Left ventricle myocardium inferior (tissue), 1 donor: ENCODE measurements around the gene SLC35D2. TPM values are rescaled to one million over a fixed set of nuclear protein-coding genes. Genes with fewer than 3 reads are reported as not detected.

Experiments used
- DNase-seq: peaks from one replicate; pipeline ENCODE4 v3.0.0-alpha.2; 2020
- H3K27ac ChIP-seq: fragments of 200-600 bp; replicated peaks from 2 replicates; pipeline ENCODE4 v1.8.0; 2021
- H3K27me3 ChIP-seq: fragments of 200-600 bp; 2 replicates; pipeline ENCODE4 v1.8.0; 2021; ENCODE audit warnings: low read depth
- H3K36me3 ChIP-seq: fragments of 200-600 bp; 2 replicates; pipeline ENCODE4 v1.8.0; 2021
- H3K4me1 ChIP-seq: fragments of 200-600 bp; 2 replicates; pipeline ENCODE4 v1.8.0; 2021
- H3K4me3 ChIP-seq: fragments of 200-600 bp; 2 replicates; pipeline ENCODE4 v1.8.0; 2021; ENCODE audit warnings: mild to moderate bottlenecking, moderate library complexity
- H3K9me3 ChIP-seq: fragments of 200-600 bp; replicated peaks from 2 replicates; pipeline ENCODE4 v1.8.0; 2021
- intact Hi-C: fragments of 100-400 bp; cut with micrococcal nuclease; formaldehyde crosslinking; loops from one replicate; pipeline ENCODE4 v1.11.0; 2022
- total RNA-seq: library from RNA; stranded (reverse); fragmentation: NEBNext Ultra II Directional; extraction: Animal tissue kit (Norgen Biotek cat#: 25700); gene quantifications from one replicate; pipeline ENCODE4 v1.2.1, GENCODE V29; 2021
- TF ChIP-seq, protein P1 (sequence below): fragments of 200-600 bp; IDR thresholded peaks from 2 replicates; pipeline ENCODE4 v1.8.0; 2021; ENCODE audit warnings: antibody characterized with exemption, mild to moderate bottlenecking, borderline replicate concordance
- donor health status: DM: no; HTN: yes; CAD: no; lungs with severe emphysema.

SLC35D2 gene
- total RNA-seq, 1 donor from 2014 or later, result 13.9 TPM

DNA sequence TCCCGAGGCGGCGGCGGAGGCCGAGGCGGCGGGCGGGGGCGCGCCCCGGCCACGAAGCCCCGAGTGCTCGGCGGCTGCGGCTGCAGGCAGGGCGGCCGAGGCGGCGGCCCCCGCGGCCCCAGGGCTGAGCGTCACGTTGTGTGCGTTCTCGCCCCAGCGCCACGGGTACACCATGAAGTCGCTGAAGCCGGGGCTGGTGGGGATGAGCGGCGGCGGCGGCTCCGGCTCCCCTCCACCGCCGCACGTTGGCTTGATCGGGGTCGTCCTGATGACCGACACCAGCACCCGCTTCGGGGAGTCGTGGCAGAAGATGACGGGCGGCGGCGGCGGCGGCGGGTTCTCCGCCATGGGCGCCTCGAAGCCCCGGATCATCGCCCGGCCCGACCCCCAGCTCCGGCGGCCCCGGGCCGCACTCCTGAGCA is 34.2 kb upstream of the SLC35D2 start:
- Histone ChIP-seq H3K27ac (peak overlapping the region; percentile 100), H3K9me3 (no peaks in the 10 kb centered on the region), H3K4me3 (peak overlapping the region; percentile 91), H3K36me3 (no peaks in the 10 kb centered on the region), H3K4me1 (peaks cover 54% of the 10 kb centered on the region), H3K27me3 (no peaks in the 10 kb centered on the region)
- peak; percentile 43 for DNase-seq
- intact Hi-C loops, result no loop called here
- TF ChIP-seq, protein P1, sequence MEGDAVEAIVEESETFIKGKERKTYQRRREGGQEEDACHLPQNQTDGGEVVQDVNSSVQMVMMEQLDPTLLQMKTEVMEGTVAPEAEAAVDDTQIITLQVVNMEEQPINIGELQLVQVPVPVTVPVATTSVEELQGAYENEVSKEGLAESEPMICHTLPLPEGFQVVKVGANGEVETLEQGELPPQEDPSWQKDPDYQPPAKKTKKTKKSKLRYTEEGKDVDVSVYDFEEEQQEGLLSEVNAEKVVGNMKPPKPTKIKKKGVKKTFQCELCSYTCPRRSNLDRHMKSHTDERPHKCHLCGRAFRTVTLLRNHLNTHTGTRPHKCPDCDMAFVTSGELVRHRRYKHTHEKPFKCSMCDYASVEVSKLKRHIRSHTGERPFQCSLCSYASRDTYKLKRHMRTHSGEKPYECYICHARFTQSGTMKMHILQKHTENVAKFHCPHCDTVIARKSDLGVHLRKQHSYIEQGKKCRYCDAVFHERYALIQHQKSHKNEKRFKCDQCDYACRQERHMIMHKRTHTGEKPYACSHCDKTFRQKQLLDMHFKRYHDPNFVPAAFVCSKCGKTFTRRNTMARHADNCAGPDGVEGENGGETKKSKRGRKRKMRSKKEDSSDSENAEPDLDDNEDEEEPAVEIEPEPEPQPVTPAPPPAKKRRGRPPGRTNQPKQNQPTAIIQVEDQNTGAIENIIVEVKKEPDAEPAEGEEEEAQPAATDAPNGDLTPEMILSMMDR, result no peak

DNA sequence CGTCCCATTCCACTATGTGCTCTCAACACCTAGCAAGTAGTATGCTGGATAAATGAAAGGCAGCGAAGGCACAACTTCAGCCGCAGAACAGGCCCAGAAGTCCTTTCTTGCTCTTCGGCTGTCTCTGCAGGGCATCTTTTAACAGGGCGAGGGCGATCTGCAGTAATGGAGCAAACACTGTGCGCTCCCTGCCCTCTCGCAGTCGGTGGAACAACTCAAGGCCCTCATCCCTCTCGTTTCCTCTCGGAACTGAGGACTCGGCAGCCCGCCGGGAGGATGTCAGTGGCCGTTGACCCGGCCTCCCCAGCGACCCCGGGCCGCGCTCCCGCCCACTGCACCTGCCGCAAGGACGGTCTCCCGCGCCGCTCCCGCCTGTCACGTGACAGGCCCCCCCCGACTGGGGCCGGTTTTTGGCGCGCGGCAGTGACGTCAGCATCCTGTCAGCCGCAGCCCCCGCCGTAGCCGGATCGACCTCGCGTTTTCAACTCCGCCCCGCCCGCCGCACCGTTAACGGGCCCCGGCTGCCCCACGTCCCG is 33.6 kb upstream of the SLC35D2 start:
- TF ChIP-seq, protein P1, result peak; percentile 35
- Histone ChIP-seq H3K36me3 (no peaks in the 10 kb centered on the region), H3K27ac (peak overlapping the region; percentile 100), H3K9me3 (no peaks in the 10 kb centered on the region), H3K27me3 (no peaks in the 10 kb centered on the region), H3K4me3 (peak overlapping the region; percentile 91), H3K4me1 (peaks cover 54% of the 10 kb centered on the region)
- DNase-seq, result peak; percentile 90
- intact Hi-C loops, result no loop called here

DNA sequence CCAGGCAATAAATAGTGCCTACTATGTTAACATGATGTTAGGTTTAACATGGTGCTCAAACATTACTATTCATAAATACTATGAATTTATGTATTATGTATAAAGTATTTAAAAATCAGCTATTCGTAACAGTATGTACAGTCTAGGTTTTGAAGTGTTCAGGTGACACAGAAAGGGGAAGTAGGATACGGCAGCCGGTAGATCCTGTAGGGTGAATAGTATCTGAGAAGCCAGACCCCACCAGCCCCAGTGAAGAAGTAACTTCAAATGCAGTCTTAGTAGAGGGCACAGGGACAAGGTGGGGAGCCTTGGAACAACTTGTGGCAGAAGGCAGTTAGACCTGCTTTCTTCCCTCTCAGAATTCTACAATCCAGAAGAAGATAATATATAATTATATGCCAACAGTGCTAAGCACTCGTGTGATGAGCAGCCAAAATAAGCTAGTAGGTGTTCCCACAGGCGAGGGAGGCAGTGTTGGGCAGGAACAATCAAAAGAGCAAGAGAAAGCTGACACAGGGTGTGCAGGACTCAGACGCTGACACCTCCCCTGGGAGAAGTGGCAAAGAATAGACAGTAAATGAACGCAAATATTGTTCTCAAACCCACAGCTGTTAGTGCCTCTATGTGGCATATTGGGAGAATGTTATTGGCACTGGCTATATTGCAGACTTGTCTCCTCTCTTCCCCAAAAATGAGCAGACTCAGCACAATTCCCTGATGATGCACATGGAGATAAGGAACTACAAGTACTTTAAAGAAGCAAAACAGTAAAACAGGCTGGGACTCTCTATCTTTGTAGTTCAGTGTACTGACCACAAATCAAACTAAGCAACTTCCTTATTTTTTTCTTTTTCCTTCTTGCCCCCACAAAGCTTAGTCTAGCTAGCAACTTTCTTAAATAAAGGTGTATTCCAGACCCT is 30.1 kb upstream of the SLC35D2 start:
- H3K36me3 ChIP-seq, result no peaks in the 10 kb centered on the region
- H3K4me3 ChIP-seq, result peak overlapping the region; percentile 15
- no peaks in the 10 kb centered on the region for H3K9me3 ChIP-seq
- no peak for DNase-seq
- peak overlapping the region; percentile 46 for H3K27ac ChIP-seq
- intact Hi-C loops, result no loop called here
- H3K4me1 ChIP-seq, result peaks cover 26% of the 10 kb centered on the region
- no peaks in the 10 kb centered on the region for H3K27me3 ChIP-seq
- TF ChIP-seq, protein P1, result no peak

DNA sequence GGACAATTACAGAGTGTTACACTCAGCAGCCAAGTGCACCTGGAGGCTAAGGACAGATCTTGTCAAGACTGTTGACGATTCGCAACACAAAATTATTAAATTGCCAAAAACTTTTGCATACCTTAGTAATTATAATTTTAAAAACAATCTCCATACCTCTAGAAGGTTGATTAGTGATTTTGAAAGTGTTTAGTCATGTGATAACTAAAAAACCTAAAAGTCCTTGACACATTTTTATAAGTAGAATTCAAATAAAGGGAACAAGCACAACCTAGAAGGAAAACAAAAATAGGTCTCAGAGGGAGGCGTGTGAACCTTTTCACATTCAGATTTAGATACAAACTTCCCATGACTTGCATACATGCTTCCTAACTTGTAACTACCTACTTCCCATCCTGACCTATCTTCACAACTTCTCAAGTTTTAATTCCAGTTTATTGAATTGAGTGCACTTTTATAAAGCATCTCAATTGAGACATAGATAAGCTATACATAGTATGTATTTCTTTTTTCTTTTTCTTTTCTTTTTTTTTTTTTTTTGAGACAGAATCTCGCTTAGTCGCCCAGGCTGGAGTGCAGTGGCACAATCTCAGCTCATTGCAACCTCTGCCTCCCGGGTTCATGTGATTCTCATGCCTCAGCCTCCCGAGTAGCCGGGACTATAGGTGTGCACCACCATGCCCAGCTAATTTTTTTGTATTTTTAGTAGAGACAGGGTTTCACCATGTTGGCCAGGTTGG is 28.8 kb upstream of the SLC35D2 start:
- TF ChIP-seq, protein P1, result no peak

DNA sequence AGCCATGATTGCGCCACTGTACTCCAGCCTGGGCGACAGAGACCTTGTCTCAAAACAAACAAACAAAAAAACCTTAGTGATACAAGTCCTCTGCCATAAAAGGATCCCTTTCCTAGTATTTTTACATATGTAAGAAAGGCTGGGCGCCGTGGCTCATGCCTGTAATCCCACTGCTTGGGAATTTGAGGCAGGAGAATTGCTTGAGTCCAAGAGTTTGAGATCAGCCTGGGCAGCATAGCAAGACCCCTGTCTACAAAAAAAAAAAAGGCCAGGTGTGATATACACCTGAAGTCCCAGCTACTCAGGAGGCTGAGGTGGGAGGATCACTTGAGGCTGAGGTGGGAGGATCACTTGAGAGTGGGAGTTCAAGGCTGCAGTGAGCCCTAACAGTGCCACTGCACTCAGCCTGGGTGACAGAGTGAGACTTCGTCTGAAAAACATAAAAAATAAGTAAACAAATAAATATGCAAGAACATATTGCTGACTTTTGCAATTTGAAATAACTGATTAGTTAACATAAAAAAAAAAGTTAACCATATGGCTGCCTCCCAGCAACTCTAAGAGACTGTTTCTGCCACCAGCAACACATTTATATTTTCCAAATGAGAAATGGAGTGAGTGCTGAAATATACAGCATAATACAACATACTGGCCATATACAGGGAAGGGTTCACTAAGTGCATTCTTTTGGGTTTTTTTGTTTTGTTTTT is 27.8 kb upstream of the SLC35D2 start:
- no peak overlapping the region for H3K4me3 ChIP-seq
- TF ChIP-seq, protein P1, result no peak
- peaks cover 10% of the 10 kb centered on the region for H3K4me1 ChIP-seq
- no peaks in the 10 kb centered on the region for H3K9me3 ChIP-seq
- H3K27ac ChIP-seq, result no peak overlapping the region
- no peaks in the 10 kb centered on the region for H3K36me3 ChIP-seq
- intact Hi-C loops, result no loop called here
- H3K27me3 ChIP-seq, result no peaks in the 10 kb centered on the region
- DNase-seq, result no peak

More for the DNA sequence above, 28.8 kb upstream of the SLC35D2 start:
- no peaks in the 10 kb centered on the region for H3K9me3 ChIP-seq
- DNase-seq, result no peak
- no peak overlapping the region for H3K4me3 ChIP-seq
- no peaks in the 10 kb centered on the region for H3K36me3 ChIP-seq
- H3K27ac ChIP-seq, result no peak overlapping the region
- peaks cover 20% of the 10 kb centered on the region for H3K4me1 ChIP-seq
- no peaks in the 10 kb centered on the region for H3K27me3 ChIP-seq
- intact Hi-C loops, result no loop called here
